ENCODE measurements around the gene TPRA1. TPM values are rescaled to one million over a fixed set of nuclear protein-coding genes. Genes with fewer than 3 reads are reported as not detected.

Gene TPRA1
- total and polyA plus RNA-seq, 2 experiments from 2014 or later = 16.7 to 30.4 TPM

DNA sequence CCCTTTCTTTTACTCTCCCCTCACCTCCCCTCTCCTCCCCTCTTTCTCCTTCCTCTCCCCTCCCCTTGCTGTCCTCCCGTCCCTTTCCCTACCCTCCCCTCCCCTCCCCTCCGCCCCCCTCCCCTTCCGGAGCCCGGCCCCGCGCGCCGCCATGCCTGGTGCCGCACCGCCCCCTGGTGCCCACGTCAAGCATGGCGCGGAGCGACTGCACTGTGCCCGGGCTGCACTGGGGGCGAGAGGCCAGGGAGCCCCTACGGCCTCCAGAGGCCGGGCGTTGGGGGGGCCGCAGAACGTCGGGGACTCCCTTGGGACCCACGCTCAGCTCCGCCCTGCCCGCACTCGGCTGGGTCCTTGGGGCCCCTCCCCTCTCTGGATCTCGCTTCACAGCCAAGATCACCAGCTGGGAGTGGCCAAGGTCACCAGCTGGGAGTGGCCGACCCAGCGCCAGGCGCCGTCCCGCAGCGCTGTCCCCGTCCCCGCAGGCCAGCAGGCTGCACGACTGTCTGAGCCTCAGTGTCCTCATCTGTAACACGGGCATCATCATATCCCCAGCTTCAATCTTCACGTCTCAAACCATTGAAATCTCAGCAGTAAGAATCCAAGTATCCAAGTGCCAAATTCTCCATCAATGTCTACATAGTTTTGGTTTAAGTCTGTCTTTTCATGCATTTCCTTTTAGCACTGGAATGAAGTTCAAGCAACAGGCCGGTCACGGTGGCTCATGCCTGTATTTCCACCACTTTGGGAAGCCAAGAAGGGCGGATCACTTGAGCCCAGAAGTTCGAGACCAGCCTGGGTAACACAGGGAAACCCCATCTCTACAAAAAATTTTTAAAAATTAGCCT lies 42.5 kb downstream of the TPRA1 start:
- no peak overlapping the region for H3K27ac ChIP-seq (ENCODE audit: low read depth)
- peak; percentile 89 for DNase-seq (ENCODE audit: low spot score)
- H3K36me3 ChIP-seq (ENCODE audit: insufficient read depth) = no peaks in the 10 kb centered on the region
- ATAC-seq = peak; percentile 71
- TF ChIP-seq JUNB (IDR thresholded peaks at IDR 0.05; ENCODE audit: unreplicated experiment) (no peak), CREB1 (CRISPR knock-in tag; IDR thresholded peaks at IDR 0.05; ENCODE audit: low read depth) (0 out of 2 replicates have a peak, but pooled peaks have one; percentile 20)
- TF ChIP-seq, protein P1, sequence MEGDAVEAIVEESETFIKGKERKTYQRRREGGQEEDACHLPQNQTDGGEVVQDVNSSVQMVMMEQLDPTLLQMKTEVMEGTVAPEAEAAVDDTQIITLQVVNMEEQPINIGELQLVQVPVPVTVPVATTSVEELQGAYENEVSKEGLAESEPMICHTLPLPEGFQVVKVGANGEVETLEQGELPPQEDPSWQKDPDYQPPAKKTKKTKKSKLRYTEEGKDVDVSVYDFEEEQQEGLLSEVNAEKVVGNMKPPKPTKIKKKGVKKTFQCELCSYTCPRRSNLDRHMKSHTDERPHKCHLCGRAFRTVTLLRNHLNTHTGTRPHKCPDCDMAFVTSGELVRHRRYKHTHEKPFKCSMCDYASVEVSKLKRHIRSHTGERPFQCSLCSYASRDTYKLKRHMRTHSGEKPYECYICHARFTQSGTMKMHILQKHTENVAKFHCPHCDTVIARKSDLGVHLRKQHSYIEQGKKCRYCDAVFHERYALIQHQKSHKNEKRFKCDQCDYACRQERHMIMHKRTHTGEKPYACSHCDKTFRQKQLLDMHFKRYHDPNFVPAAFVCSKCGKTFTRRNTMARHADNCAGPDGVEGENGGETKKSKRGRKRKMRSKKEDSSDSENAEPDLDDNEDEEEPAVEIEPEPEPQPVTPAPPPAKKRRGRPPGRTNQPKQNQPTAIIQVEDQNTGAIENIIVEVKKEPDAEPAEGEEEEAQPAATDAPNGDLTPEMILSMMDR (conservative IDR thresholded peaks at IDR 0.05; ENCODE audit: low read depth in 2 of 2) = peak; percentile 48 to 81
- peak overlapping the region; percentile 88 for H2AFZ ChIP-seq
- no peaks in the 10 kb centered on the region for H4K20me1 ChIP-seq (replicated peaks; ENCODE audit: insufficient read depth)
- Mint-ChIP-seq H3K9me3 (no peaks in the 10 kb centered on the region), H3K4me1 (peaks cover 21% of the 10 kb centered on the region), H3K36me3 (ENCODE audit: low read depth) (no peaks in the 10 kb centered on the region; the same call in 2 of the 3 replicates), H3K4me3 (peak overlapping the region; percentile 70), H3K27ac (no peak overlapping the region), H3K27me3 (ENCODE audit: insufficient read depth, low read depth, poor library complexity) (peaks cover 21% of the 10 kb centered on the region)
- peaks cover 9% of the 10 kb centered on the region; the same call in 1 of the 2 replicates for H3K27me3 ChIP-seq (ENCODE audit: insufficient read depth)
- H3K9me2 ChIP-seq (ENCODE audit: insufficient read depth) = no peaks in the 10 kb centered on the region
- no peaks in the 10 kb centered on the region for H3K79me2 ChIP-seq (replicated peaks; ENCODE audit: insufficient read depth)
- peak overlapping the region; percentile 85 for H3K4me2 ChIP-seq
- peak overlapping the region; percentile 70 for H3K4me3 ChIP-seq
- H3F3A ChIP-seq (replicated peaks; ENCODE audit: low read depth) = no peaks in the 10 kb centered on the region
- H3K4me1 ChIP-seq (ENCODE audit: insufficient read depth) = peaks cover 3% of the 10 kb centered on the region; the same call in 1 of the 2 replicates

DNA sequence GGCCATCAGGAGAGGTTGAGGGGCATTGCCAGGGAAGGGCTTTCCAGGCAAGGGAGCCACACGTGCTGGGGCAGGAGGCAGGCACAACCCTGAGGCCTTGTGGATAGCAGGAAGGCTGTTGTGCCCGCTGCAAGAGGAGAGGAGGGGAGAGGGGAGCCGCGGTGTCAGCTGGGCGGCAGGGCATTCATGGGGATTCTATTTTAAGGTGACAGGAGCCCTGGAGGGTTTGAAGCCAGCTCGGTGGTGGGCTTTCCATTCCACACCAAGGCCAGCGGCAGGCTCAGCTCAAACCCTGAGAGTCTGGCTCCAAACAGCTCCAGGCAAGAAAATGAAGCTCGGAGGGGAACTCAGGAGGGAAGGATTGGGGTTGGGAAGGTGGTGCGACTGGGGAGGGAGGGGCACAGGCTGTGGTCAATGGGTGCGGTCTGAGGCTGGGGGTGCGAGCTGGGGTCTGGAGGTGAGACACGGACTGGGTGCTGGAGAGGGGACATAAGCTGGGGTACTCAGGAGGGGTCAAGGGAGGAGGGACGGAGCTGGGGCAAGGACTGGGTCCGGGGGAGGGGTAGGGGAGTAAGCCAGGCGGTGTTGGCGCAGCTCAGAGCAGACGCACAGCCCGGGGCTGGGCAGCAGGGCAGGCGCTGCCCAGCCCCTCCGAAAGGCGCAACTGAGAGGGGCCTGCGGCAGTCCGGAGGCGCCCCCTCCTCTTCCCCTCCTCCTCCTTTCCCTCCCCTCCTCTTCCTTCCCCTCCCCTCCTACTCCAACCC lies 43.4 kb downstream of the TPRA1 start:
- H3K9me3 Mint-ChIP-seq = no peaks in the 10 kb centered on the region
- H3K27ac Mint-ChIP-seq = no peak overlapping the region
- no peak overlapping the region for H3K27ac ChIP-seq (ENCODE audit: low read depth)
- DNase-seq (ENCODE audit: low spot score) (peak; percentile 20), ATAC-seq (peak; percentile 52)
- H4K20me1 ChIP-seq (replicated peaks; ENCODE audit: insufficient read depth) = no peaks in the 10 kb centered on the region
- TF ChIP-seq, protein P1 (conservative IDR thresholded peaks at IDR 0.05; ENCODE audit: low read depth in 2 of 2) = no peak
- TF ChIP-seq POLR2AphosphoS5 (IDR thresholded peaks at IDR 0.05; ENCODE audit: low read depth) = no peak
- TF ChIP-seq CREB1 (CRISPR knock-in tag; IDR thresholded peaks at IDR 0.05; ENCODE audit: low read depth) = no peak
- TF ChIP-seq, protein P2, sequence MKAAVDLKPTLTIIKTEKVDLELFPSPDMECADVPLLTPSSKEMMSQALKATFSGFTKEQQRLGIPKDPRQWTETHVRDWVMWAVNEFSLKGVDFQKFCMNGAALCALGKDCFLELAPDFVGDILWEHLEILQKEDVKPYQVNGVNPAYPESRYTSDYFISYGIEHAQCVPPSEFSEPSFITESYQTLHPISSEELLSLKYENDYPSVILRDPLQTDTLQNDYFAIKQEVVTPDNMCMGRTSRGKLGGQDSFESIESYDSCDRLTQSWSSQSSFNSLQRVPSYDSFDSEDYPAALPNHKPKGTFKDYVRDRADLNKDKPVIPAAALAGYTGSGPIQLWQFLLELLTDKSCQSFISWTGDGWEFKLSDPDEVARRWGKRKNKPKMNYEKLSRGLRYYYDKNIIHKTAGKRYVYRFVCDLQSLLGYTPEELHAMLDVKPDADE (IDR thresholded peaks at IDR 0.05) = no peak
- no peak for TF ChIP-seq STAT1 (IDR thresholded peaks at IDR 0.05; ENCODE audit: unreplicated experiment)
- H3K36me3 Mint-ChIP-seq (ENCODE audit: low read depth) = no peaks in the 10 kb centered on the region; the same call in 2 of the 3 replicates
- peaks cover 3% of the 10 kb centered on the region; the same call in 1 of the 2 replicates for H3K4me1 ChIP-seq (ENCODE audit: insufficient read depth)
- peak overlapping the region; percentile 85 for H2AFZ ChIP-seq
- peaks cover 18% of the 10 kb centered on the region for H3K27me3 Mint-ChIP-seq (ENCODE audit: insufficient read depth, low read depth, poor library complexity)
- H3K4me2 ChIP-seq = peak overlapping the region; percentile 85
- peaks cover 9% of the 10 kb centered on the region; the same call in 1 of the 2 replicates for H3K27me3 ChIP-seq (ENCODE audit: insufficient read depth)
- H3K4me3 ChIP-seq = peak overlapping the region; percentile 67
- H3K36me3 ChIP-seq (ENCODE audit: insufficient read depth) = no peaks in the 10 kb centered on the region
- no peaks in the 10 kb centered on the region for H3K9me2 ChIP-seq (ENCODE audit: insufficient read depth)
- no peaks in the 10 kb centered on the region for H3F3A ChIP-seq (replicated peaks; ENCODE audit: low read depth)
- peaks cover 21% of the 10 kb centered on the region for H3K4me1 Mint-ChIP-seq
- peak overlapping the region; percentile 70 for H3K4me3 Mint-ChIP-seq
- no peaks in the 10 kb centered on the region for H3K79me2 ChIP-seq (replicated peaks; ENCODE audit: insufficient read depth)
